Keratinocyte (primary cell): Measurements from ENCODE around the gene RFTN1.

Source experiments
- CTCF ChIP-seq, 3 experiments: IDR thresholded peaks in 1 of 3; conservative IDR thresholded peaks in 1 of 3; optimal IDR thresholded peaks in 1 of 3; 2 replicates in 2 of 3; 3 replicates in 1 of 3; pipeline versions ENCODE3 to v1.5.1; 2011; ENCODE audit warnings: low read length in 3 of 3, mild to moderate bottlenecking in 3 of 3, moderate library complexity in 2 of 3, control low read depth in 1 of 3, inconsistent platforms in 1 of 3; ENCODE audit not compliant: insufficient read depth in 2 of 3; ENCODE audit errors: extremely low read depth in 1 of 3
- EZH2 ChIP-seq: IDR thresholded peaks from one replicate; pipeline ENCODE4 v1.6.1; 2012; ENCODE audit warnings: inconsistent platforms, mild to moderate bottlenecking, low read length, moderate library complexity

DNA sequence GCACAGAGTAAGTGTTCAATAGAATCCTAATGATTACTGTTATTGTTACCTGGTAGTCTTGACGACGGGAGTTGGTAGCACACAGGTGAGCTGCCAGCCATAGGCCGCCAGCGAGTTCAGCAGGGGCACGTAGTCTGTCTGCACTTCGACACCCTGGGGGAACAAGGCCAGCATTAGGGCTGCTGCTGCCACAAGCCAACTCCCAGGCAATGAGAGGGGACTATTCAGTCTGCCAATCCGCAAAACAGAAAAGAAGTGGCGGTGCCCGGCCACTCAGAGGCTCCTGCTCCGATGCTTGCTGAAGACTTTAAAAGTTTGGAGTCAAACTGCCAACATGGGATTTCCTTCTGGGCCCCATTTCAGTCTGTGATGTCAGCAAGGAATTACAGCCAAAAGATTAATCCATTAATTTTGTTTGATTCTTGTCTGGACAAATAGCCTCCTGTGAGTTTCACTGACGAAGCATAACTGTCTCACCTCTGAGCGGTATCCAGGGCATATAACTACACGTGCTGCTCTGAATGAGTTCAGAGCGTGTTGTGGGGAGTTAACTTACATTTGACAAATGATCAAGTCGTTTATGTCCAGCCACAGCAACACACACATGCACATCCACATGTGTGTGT, 186.7 kb downstream of the RFTN1 start:
- no peak for TF ChIP-seq CTCF (optimal IDR thresholded peaks at IDR 0.05 in 1 of 3, IDR thresholded peaks at IDR 0.05 in 1 of 3, conservative IDR thresholded peaks at IDR 0.05 in 1 of 3; ENCODE audit: extremely low read depth in 1 of 3, insufficient read depth in 2 of 3, low read length in 3 of 3)
- no peak for TF ChIP-seq EZH2
